Stimulated activated CD8-positive, alpha-beta memory T cell treated with anti-CD3 and anti-CD28 coated beads, Interleukin-2, amount 100 ng/mL, for 48 hours (primary cell): ENCODE results near the gene IQCE.
A peak's percentile ranks its signal among the peaks of the same experiment; 100 is the strongest.
"Not testable (repeated sequence)": the region's sequence is repeated elsewhere in the genome, so short reads cannot be mapped to it uniquely, and the experiment has no call there.

Experiments
- DNase-seq, 2 donors: peaks; one replicate each; pipeline ENCODE4 v3.0.0-alpha.2; 2020; ENCODE audit warnings: low read depth in 2 of 2

The IQCE gene

DNA sequence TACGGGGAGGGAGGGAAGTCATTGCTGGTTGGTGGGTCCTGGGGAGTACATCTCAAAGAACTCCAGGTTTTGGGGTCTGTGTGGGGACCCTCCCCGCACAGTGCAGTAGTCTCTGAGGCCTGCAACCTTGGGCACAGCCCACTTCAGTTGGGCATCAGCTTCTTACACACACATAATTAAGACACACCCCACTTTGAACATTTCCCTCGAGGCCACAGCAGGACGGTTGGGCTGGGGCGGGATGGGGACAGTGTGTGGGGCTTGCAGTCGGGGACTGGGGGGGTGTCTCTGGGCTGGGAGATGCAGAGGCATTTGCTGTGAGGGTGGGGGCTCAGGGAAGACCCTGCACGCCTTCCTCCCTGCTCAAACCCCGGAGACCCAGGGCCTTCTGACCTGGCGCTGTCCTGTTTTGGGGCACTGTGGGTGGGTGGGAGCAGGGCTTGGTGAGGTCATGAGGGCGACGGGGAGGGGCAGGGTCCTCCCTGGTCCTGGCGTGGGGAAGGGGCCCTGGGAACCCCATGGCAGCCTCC is 38.0 kb upstream of the IQCE start:
- no peak for DNase-seq

GRCh38 chr7:2521341-2521745 is 37.4 kb upstream of the IQCE start:
- no peak for DNase-seq

DNA sequence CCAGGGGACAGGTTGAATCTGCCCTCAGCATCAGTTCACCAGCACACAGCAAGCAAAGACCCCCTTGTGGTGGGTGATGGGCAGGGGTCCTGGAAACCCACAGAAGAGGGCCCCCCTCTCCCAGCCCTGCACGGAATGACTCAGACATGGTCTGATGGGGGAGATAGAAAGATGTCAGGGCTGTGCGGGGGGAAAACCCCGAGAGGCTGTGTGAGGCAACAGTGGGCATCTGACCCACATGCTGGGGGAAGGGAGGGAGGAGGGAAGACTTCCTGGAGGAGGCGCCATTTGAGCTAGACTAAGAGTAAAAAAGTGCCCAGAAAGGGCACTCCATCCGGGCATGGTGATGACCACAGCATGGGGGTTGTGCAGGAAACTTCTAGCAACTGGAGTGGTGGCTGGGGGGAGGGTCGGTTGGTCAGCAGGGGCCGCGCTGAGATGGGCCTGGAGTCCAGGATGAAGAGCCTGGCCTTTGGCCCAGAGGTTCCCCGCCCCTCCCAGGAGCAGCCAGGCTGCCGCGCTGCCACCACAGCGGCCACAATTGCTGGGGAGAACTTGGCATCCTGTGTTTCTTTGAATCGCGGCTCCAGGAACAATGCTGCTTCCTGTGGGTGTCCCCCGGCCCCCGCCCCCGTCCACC is 36.7 kb upstream of the IQCE start:
- peak; percentile 67 to 69 for DNase-seq

DNA sequence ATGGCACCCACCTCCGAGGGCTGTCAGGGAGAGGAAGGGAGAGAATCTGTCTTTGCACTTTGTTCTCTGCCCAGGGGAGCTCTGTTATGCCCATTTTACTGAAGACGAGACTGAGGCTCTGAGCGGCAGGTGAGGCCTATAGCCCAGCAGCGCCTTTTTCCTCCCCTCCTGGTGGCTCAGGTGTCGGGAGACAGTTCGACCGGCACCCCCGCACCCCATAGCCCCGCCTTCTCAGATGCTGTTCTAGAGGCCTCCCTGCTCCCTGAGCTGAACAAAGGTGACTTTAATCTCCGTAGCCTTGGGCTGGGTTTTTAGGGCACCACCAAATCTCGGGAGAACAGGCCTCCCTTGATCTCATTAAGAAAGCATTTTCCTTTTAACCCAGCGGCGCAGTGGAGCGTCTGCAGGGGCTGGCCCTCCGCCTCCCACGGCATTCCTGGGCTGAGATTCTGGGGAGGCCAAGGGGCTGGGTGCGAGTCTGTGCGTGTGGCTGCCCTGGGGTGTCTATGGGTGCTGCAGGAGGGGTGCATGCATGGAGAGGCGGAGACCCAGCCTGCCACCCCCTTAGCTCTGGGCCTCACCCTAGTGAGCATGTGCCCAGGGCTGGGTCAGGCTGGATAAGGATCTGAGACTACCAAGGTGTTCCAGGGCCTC is 35.9 kb upstream of the IQCE start:
- no peak for DNase-seq

GRCh38 chr7:2523461-2523936 is 35.3 kb upstream of the IQCE start:
- no peak for DNase-seq

GRCh38 chr7:2523941-2524807 is 34.6 kb upstream of the IQCE start:
- no peak for DNase-seq

DNA sequence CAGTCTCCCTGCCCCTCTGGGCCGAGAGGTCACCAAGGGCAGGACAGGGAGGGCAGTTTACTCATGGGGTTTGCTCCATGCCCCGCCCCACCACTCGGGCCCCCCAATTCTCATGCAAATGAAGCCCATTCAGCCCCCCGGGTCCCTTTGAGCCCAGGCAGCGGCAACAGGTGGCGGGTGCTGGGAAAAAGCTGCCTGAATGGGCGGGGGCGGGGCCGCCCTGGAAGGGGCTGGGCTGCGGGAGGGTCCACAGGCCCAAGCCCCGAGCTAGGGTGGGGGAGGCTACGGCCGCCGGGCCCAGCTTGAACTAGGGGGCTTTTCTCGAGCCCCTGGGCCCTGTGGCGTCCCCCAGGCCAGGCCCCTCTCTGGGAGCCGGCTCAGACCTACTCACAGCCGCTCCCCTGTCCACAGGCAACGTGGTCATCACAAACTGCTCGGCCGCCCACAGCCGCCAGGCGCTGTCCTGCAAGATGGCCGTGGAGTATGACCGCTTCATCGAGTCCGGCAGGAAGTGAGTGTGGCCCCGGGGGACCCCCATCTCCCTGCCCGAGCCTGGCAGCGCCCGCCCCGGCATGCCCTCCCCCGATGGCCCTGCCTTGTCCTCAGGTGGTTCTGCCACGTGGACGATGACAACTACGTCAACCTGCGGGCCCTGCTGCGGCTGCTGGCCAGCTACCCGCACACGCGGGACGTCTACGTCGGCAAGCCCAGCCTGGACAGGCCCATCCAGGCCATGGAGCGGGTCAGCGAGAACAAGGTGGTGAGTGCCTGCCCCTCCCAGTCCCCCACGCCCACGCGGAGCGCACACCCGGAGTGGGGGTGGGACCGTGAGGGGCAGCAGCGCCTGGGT is 33.7 kb upstream of the IQCE start:
- no peak for DNase-seq

GRCh38 chr7:2525658-2526630 is 32.8 kb upstream of the IQCE start:
- no peak for DNase-seq

GRCh38 chr7:2526659-2527504 is 31.9 kb upstream of the IQCE start:
- DNase-seq = no peak

DNA sequence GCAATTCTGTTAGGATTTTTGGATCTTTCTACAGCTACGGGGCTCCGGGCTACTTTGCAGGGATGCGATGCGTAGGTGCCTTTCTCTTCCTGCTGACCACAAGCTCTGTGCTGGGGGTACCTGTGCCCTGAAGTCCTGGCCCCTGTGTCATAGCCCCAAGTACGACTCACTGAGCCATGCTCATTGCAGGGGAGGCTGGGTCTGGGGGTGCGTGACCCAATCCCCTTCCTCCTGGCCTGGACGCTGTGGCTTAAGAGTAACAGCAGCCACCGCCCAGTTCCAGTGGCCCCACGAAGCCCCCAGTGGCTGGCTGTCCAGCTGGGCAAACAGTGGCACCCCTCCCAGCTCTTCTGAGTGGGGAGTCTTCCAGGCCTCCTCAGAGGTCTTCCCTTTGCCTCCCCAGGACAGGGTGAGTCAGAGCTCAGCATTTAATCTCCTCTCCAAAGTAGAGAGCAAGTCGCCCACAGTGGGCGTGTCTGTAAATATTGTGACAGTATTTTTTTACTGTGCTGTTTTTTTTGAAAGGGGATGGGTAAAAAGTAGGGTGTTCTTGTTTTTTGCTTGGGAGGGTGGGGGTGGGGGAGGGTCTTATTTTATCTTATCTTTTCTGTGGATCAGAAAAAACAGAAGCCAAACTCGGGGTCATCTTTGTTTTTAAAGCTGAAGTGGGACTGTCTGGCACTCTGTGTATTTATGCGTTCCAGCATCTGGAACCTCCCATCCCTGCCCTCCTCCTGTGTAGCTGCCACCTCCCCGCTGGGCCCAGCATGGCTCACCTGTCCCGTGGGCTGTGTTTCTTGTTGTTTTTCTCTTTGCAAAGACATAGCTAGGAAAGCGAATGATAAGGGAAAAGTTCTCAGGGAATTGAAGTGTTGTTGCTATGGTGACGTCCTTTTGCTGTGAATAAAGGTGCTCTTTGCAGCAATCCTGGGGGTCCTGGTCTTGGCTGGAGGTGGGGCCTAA is 31.0 kb upstream of the IQCE start:
- DNase-seq = no peak

DNA sequence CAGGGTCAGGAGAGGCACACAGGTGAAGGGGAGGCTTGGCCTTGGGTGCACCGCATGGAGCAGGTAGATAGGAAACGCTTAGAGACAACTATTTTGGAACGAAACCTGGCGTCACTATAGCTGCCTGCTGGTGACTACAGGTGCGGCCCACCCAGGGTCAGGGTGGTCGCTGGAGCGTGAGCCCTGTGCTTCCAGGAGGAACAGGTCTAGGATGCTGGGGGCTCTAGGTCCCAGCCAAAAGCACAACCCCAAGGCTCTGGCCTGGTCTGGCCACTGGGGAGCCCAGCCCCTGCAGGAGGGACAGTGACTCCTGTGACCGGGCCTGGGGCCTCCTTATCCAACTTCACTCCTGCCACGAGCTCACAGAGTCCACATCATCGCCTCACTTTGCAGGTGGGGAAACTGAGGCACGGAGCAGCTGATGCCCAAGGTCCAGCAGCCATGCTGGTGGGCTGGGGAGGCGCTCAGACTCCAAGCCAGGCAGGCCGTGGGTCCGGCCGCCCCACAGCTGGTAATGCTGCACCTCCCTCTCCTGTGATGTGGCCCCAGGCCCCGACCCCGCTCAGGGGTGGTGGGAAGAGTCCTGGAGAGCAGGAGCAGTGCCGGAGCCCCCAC is 30.2 kb upstream of the IQCE start:
- DNase-seq = no peak

DNA sequence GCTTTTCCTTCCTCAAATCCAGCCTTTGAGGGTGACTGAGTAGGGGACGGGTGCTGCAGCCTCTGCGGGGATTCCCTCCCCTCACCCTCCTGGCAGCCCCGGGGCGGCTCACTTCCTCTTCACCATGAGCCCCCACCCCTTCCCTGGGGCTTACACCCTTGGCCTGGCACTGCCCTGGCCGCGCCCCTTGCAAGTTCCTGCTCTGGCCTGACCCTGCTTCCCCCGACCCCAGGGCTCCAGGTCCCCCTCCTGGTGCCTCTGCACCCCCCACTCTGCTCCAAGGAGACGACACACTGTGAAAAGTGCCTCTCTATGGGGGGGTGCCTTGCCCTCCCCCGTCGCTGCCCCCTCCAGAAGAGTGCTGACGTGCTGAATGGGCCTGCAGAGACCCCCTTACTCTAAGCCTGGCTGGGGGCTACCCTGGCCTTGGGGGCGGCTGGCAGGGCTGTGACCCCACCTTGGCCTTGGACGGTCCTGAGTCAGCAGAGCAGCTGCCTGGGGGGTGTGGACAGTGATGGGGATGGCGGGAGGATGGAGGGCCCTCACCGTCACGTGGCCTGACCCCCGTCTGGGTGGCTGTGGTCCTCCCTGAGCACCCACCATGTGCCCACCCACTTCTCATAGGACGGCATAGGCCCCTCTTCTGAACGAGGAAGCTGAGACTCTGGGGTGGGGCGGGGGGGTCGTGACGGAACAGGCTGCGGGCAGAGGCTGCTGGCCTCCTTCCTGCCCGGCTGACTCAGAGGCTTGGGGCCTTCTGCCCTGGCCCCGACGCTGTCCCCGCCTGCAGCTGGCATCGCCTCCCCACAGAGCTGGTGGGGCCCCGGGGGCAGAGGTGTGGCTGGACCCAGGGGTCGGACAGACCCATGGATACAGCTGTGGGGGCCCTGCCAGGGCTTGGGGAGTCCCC is 29.4 kb upstream of the IQCE start:
- no peak for DNase-seq

DNA sequence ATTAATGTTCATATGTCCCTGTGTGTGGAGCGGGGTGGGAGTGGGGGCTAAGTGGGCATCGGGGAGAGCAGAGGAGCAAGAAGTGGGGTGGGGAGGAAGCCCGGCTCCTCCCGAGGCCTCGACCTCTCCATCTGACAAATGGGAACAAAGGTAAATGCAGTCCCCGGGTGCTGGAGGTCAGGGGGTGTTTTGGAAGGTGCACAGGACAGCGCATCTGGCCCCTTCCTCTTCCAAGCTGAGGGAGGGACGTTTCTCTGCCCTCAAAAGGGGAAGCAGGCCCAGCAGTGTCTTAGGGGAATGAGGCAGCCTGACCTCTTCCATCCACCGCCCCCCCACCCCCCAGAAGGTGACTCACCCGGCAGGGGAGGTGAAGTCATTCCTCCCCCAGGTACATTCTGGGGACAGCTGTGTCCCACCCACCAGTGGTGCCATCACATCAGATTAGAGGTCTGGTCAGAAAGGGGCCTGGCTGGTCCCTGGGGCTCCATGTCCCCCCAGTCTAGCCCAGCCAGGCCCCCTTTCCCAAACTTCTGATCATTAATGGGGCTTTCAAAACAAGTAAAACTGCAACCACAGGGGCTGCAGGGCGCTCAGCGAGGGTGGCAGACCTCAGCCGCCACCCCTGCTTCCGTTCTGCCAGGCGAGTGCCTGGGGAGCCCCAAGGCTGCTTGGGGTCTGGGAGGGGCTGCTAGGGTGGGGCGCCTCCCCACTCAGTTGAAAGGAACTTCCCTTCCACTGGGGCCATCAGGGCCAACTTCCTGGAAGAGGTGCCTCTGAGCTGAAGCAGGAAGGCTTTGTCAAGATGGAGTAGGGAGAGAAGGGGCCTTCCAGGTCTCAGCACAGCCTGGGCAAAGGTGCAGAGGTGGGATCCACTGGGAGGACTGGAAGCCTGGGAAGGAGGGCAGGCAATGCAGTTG is 28.4 kb upstream of the IQCE start:
- peak in 1 of 2 donors; percentile 54 for DNase-seq

- not testable (repeated sequence) for DNase-seq
Observed at GRCh38 chr7:2530994-2531795, 27.6 kb upstream of the IQCE start.

DNA sequence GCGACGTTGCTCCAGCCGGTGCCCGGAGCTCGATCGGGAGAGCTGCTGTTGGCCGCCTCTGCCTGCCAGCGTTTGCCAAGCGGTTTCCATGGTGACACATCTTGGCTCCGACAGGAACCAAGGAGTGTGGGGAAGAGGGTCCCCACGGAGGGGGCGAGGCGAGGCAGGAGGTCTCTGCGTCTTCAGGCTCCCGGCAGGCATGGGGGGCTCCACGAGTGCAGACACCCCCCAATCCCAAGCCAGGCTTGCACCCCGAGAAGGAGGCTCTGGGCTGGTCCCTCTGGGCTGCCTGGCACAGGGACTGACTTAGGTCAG is 27.0 kb upstream of the IQCE start:
- DNase-seq = not testable (repeated sequence)
